Neural progenitor cell (in vitro differentiated cells): ENCODE results near the gene RPL22. TPM values are rescaled to one million over a fixed set of nuclear protein-coding genes. Genes with fewer than 3 reads are reported as not detected.

Experiments
- DNase-seq: peaks from one replicate; pipeline ENCODE4 v3.0.0-alpha.2; 2016; ENCODE audit warnings: low spot score
- H2AFZ ChIP-seq: fragments of 200-600 bp; sonication (generic); replicated peaks from 2 replicates; pipeline ENCODE4 v1.6.1; 2016; ENCODE audit warnings: antibody characterized with exemption
- H3F3A ChIP-seq: fragments of 200-600 bp; sonication (generic); 2 replicates; pipeline ENCODE4 v1.6.1; 2016; ENCODE audit warnings: antibody characterized with exemption, low read depth
- H3K27ac ChIP-seq: fragments of 200-600 bp; sonication (generic); 2 replicates; pipeline ENCODE4 v1.5.1; 2016; ENCODE audit warnings: mild to moderate bottlenecking
- H3K27me3 ChIP-seq: fragments of 200-600 bp; sonication (generic); 2 replicates; pipeline ENCODE4 v1.6.1; 2016; ENCODE audit warnings: mild to moderate bottlenecking, moderate library complexity
- H3K36me3 ChIP-seq: fragments of 200-600 bp; sonication (generic); 2 replicates; pipeline ENCODE4 v1.5.1; 2016
- H3K4me1 ChIP-seq: fragments of 200-600 bp; sonication (generic); 2 replicates; pipeline ENCODE4 v1.6.1; 2016; ENCODE audit warnings: mixed run types
- H3K4me2 ChIP-seq: fragments of 200-600 bp; sonication (generic); 2 replicates; pipeline ENCODE4 v1.6.1; 2016
- H3K4me3 ChIP-seq: fragments of 200-600 bp; sonication (generic); 2 replicates; pipeline ENCODE4 v1.5.1; 2016
- H3K79me2 ChIP-seq: fragments of 200-600 bp; sonication (generic); 2 replicates; pipeline ENCODE4 v1.6.1; 2016; ENCODE audit warnings: low read depth
- H3K9ac ChIP-seq: fragments of 200-600 bp; sonication (generic); 2 replicates; pipeline ENCODE4 v1.6.1; 2016
- H3K9me3 ChIP-seq: fragments of 200-600 bp; sonication (generic); 2 replicates; pipeline ENCODE4 v1.5.1; 2016; ENCODE audit warnings: low read depth
- H4K20me1 ChIP-seq: fragments of 200-600 bp; sonication (generic); 2 replicates; pipeline ENCODE4 v1.6.1; 2016; ENCODE audit warnings: low read depth
- H3K27ac Mint-ChIP-seq: 3 replicates; pipeline ENCODE4 v1.8.0; 2021; ENCODE audit warnings: mixed read lengths
- H3K27me3 Mint-ChIP-seq: 2 replicates; pipeline ENCODE4 v1.8.0; 2022; ENCODE audit warnings: low read depth, mild to moderate bottlenecking, inconsistent platforms, moderate library complexity, mixed read lengths; ENCODE audit not compliant: insufficient read depth
- H3K36me3 Mint-ChIP-seq: 3 replicates; pipeline ENCODE4 v1.8.0; 2021; ENCODE audit warnings: mixed read lengths
- H3K4me1 Mint-ChIP-seq: 3 replicates; pipeline ENCODE4 v1.8.0; 2021; ENCODE audit warnings: mixed read lengths
- H3K4me3 Mint-ChIP-seq: 3 replicates; pipeline ENCODE4 v1.8.0; 2021; ENCODE audit warnings: mild to moderate bottlenecking, moderate library complexity, mixed read lengths
- H3K9me3 Mint-ChIP-seq: 3 replicates; pipeline ENCODE4 v1.8.0; 2020; ENCODE audit warnings: mixed read lengths
- EZH2 ChIP-seq: fragments of 200-600 bp; sonication (generic); IDR thresholded peaks from 2 replicates; pipeline ENCODE4 v1.6.1; 2017; ENCODE audit warnings: antibody characterized with exemption, mild to moderate bottlenecking, moderate library complexity
- EZH2phosphoT487 ChIP-seq: fragments of 200-600 bp; sonication (generic); IDR thresholded peaks from 2 replicates; pipeline ENCODE4 v1.6.1; 2017; ENCODE audit warnings: antibody characterized with exemption
- total RNA-seq: library from RNA; depleted of rRNA; stranded (reverse); fragments of >200 nt; gene quantifications from 2 replicates; pipeline ENCODE4 v1.2.3, GENCODE V29; 2015; ENCODE audit warnings: low replicate concordance
- TF ChIP-seq, protein P1 (sequence below): fragments of 200-600 bp; sonication (generic); IDR thresholded peaks from 2 replicates; pipeline ENCODE4 v1.5.1; 2017; ENCODE audit warnings: antibody characterized with exemption, mild to moderate bottlenecking

The RPL22 gene
- total RNA-seq, 1 donor from 2014 or later = 410 TPM

DNA sequence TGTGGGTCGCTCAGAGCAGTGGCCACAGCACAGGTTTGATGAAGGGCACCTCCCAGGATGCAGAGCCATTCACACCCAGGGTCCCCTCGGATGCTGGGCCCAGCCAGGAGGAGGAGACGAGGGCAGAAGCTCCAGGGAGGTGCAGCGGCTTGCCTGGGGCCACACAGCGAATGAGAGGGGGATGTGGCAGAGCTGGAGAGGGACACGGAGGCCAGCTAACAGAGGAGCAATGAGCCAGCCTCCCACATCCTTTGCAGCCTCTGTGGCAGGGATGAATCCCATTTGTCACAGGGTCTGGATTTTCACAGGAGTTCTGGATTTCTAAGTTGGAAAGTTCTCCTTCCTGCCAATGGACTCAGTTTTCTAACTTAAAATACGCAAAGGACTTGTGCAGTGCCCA is 55.2 kb downstream of the RPL22 start:
- Mint-ChIP-seq H3K27me3 (peaks cover 11% of the 10 kb centered on the region), H3K27ac (peak overlapping the region; percentile 42), H3K36me3 (no peaks in the 10 kb centered on the region), H3K9me3 (no peaks in the 10 kb centered on the region), H3K4me1 (peaks cover 17% of the 10 kb centered on the region), H3K4me3 (no peak overlapping the region)
- Histone ChIP-seq H3K4me2 (no peak overlapping the region), H3K79me2 (no peaks in the 10 kb centered on the region), H3K9ac (no peak overlapping the region), H3K36me3 (no peaks in the 10 kb centered on the region), H3K9me3 (no peaks in the 10 kb centered on the region), H4K20me1 (no peaks in the 10 kb centered on the region), H3K27ac (no peak overlapping the region), H3F3A (peaks cover 7% of the 10 kb centered on the region), H3K27me3 (peaks cover 24% of the 10 kb centered on the region), H3K4me1 (peaks cover 15% of the 10 kb centered on the region), H3K4me3 (no peak overlapping the region), H2AFZ (no peak overlapping the region)
- TF ChIP-seq, protein P1, sequence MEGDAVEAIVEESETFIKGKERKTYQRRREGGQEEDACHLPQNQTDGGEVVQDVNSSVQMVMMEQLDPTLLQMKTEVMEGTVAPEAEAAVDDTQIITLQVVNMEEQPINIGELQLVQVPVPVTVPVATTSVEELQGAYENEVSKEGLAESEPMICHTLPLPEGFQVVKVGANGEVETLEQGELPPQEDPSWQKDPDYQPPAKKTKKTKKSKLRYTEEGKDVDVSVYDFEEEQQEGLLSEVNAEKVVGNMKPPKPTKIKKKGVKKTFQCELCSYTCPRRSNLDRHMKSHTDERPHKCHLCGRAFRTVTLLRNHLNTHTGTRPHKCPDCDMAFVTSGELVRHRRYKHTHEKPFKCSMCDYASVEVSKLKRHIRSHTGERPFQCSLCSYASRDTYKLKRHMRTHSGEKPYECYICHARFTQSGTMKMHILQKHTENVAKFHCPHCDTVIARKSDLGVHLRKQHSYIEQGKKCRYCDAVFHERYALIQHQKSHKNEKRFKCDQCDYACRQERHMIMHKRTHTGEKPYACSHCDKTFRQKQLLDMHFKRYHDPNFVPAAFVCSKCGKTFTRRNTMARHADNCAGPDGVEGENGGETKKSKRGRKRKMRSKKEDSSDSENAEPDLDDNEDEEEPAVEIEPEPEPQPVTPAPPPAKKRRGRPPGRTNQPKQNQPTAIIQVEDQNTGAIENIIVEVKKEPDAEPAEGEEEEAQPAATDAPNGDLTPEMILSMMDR = no peak
- no peak for TF ChIP-seq EZH2phosphoT487
- no peak for TF ChIP-seq EZH2
- DNase-seq = no peak

DNA sequence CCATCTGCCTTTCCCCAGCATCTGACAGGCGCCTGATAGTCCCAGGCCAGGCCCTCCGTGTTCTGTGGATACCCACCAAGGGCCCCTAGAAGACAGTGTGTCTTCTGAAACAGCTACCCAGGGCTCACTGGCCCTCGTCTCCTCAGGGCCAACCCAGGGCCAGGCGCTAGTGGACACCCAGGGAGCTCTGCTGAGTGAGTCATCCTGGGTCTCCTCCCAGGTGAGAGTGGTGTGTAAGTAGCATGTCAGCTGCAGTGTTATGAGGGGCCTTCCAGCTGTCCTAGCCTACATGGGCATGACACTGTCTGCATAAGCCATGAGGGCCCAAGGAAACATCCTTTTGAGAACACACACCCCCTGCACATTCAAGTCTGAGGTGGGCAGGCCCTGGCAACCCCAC is 56.0 kb downstream of the RPL22 start:
- H3K27me3 Mint-ChIP-seq = peaks cover 10% of the 10 kb centered on the region
- H3K9me3 ChIP-seq = no peaks in the 10 kb centered on the region
- no peak overlapping the region for H3K4me2 ChIP-seq
- no peak overlapping the region for H3K27ac Mint-ChIP-seq
- no peaks in the 10 kb centered on the region for H4K20me1 ChIP-seq
- H3K36me3 Mint-ChIP-seq = no peaks in the 10 kb centered on the region
- no peaks in the 10 kb centered on the region for H3K79me2 ChIP-seq
- H3K27me3 ChIP-seq = peaks cover 17% of the 10 kb centered on the region
- H3K4me1 Mint-ChIP-seq = peaks cover 16% of the 10 kb centered on the region
- H3K4me3 ChIP-seq = no peak overlapping the region
- H3F3A ChIP-seq = peaks cover 6% of the 10 kb centered on the region
- H3K36me3 ChIP-seq = no peaks in the 10 kb centered on the region
- TF ChIP-seq EZH2phosphoT487 (no peak), EZH2 (no peak)
- TF ChIP-seq, protein P1 = no peak
- H3K4me1 ChIP-seq = peaks cover 15% of the 10 kb centered on the region
- no peak overlapping the region for H2AFZ ChIP-seq
- no peaks in the 10 kb centered on the region for H3K9me3 Mint-ChIP-seq
- no peak for DNase-seq
- no peak overlapping the region for H3K9ac ChIP-seq
- no peak overlapping the region for H3K27ac ChIP-seq
- H3K4me3 Mint-ChIP-seq = no peak overlapping the region

DNA sequence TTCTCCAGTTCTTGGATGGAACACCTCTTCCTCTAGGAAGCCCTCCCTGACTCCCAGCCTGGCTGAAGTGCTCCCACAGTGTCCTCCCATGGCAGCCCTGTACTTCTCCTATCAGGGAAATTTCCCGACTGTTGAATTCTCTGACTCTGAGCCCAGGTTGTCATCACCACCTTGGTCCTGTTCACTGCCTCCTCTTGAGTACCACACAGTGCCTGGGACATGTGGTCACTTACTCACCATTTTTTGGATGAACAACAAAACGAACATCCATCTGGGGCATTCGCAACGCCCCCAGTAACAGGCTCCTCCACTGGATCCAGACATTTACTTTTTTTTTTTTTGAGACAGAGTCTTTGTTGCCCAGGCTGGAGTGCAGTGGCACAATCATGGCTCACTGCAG is 56.7 kb downstream of the RPL22 start:
- H3K4me1 ChIP-seq = peaks cover 12% of the 10 kb centered on the region
- TF ChIP-seq EZH2phosphoT487 (no peak), EZH2 (no peak)
- TF ChIP-seq, protein P1 = no peak
- peaks cover 14% of the 10 kb centered on the region for H3K4me1 Mint-ChIP-seq
- H3K4me2 ChIP-seq = no peak overlapping the region
- H3K9me3 ChIP-seq = no peaks in the 10 kb centered on the region
- DNase-seq = no peak
- H3K4me3 ChIP-seq = no peak overlapping the region
- no peaks in the 10 kb centered on the region for H3K36me3 ChIP-seq
- H3K9me3 Mint-ChIP-seq = no peaks in the 10 kb centered on the region
- no peaks in the 10 kb centered on the region for H3F3A ChIP-seq
- H3K79me2 ChIP-seq = no peaks in the 10 kb centered on the region
- H2AFZ ChIP-seq = no peak overlapping the region
- no peaks in the 10 kb centered on the region for H3K36me3 Mint-ChIP-seq
- no peak overlapping the region for H3K27ac ChIP-seq
- peaks cover 10% of the 10 kb centered on the region for H3K27me3 ChIP-seq
- no peaks in the 10 kb centered on the region for H4K20me1 ChIP-seq
- H3K4me3 Mint-ChIP-seq = peak overlapping the region; percentile 34
- no peak overlapping the region for H3K9ac ChIP-seq
- peak overlapping the region; percentile 37 for H3K27ac Mint-ChIP-seq
- peaks cover 3% of the 10 kb centered on the region for H3K27me3 Mint-ChIP-seq
